Esophagus (tissue), 2 donors: ENCODE data around the gene SH2D3C. TPM values are rescaled to one million over a fixed set of nuclear protein-coding genes. Genes with fewer than 3 reads are reported as not detected.
A peak's percentile ranks its signal among the peaks of the same experiment; 100 is the strongest.

Experiments used
- H3K27ac ChIP-seq, 2 donors: one replicate each; pipeline ENCODE4 v1.5.1; 2013; ENCODE audit warnings: low read depth in 2 of 2, mild to moderate bottlenecking in 2 of 2, inconsistent platforms in 1 of 2, low read length in 1 of 2, moderate library complexity in 1 of 2
- H3K27me3 ChIP-seq, 2 donors: one replicate each; pipeline ENCODE4 v1.6.1; 2013; ENCODE audit warnings: low read length in 2 of 2, control low read depth in 1 of 2, mild to moderate bottlenecking in 1 of 2; ENCODE audit not compliant: insufficient read depth in 2 of 2, control insufficient read depth in 1 of 2
- H3K36me3 ChIP-seq, 2 donors: one replicate each; pipeline ENCODE4 v1.6.1; 2013; ENCODE audit warnings: low read length in 1 of 2; ENCODE audit not compliant: control insufficient read depth in 2 of 2, insufficient read depth in 2 of 2
- H3K4me1 ChIP-seq, 2 donors: one replicate each; pipeline ENCODE4 v1.6.1; 2013; ENCODE audit warnings: low read length in 1 of 2; ENCODE audit not compliant: control insufficient read depth in 2 of 2, insufficient read depth in 2 of 2
- H3K4me3 ChIP-seq, 2 donors: one replicate each; pipeline ENCODE4 v1.5.1; 2013; ENCODE audit warnings: low read length in 2 of 2, mild to moderate bottlenecking in 2 of 2, low read depth in 1 of 2, moderate library complexity in 1 of 2
- H3K9me3 ChIP-seq, 2 donors: one replicate each; pipeline ENCODE4 v1.6.1; 2013; ENCODE audit warnings: mild to moderate bottlenecking in 2 of 2, low read depth in 1 of 2, low read length in 1 of 2, moderate library complexity in 1 of 2; ENCODE audit not compliant: control insufficient read depth in 2 of 2, insufficient read depth in 1 of 2
- WGBS, 2 donors: extraction: QIAGEN DNeasy Blood & Tissue Kit; methylation state at CpG; one replicate each; pipeline ENCODE4 v1.1.7; 2013; 5-methylcytosine and 5-hydroxymethylcytosine counted together
- polyA plus RNA-seq, 2 donors: library from polyadenylated mRNA; stranded (reverse); fragments of 200-250 nt; gene quantifications; one replicate each; pipeline ENCODE4 v1.2.3, GENCODE V29; 2013
- donor health status: healthy with polysubstance abuse.
- donor health status: Bipolar disorder and iron deficiency.

SH2D3C gene
- polyA plus RNA-seq, 2 donors, result 2.8 to 3.2 TPM

DNA sequence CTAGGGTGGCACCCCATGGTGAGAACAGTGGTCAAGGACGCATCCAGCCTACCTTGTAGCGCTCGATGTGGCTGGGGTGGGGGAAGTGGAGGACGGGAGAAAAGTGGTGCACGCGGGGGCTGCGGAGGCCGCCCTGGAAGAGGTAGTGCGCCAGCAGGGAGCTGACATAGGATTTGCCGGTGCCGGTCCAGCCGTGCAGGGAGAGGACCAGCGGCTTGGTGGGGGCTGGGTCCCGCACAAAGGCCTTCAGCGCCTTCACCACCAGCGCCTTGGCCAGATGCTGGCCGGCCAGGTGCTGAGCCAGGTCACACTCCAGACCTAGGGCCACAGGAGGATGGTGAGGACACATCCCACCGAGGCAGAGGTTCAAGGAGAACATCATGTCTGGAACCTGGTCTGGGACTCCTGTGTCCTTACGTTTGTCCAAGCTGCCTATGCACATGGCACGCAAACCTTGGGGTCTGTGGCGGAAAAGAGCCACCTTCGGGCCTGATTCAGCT lies 44.2 kb downstream of the SH2D3C start:
- Histone ChIP-seq H3K9me3 (no peaks in the 10 kb centered on the region), H3K27me3 (no peaks in the 10 kb centered on the region), H3K4me3 (peak overlapping the region; percentile 65 to 67), H3K4me1 (peaks cover 5 to 6% of the 10 kb centered on the region in 2 donors), H3K27ac (peak overlapping the region; percentile 94 to 98), H3K36me3 (peaks cover 3 to 11% of the 10 kb centered on the region in 2 donors)
- 46 to 51% methylated on average over 22 of the region's 22 CpGs for WGBS, 2 donors

DNA sequence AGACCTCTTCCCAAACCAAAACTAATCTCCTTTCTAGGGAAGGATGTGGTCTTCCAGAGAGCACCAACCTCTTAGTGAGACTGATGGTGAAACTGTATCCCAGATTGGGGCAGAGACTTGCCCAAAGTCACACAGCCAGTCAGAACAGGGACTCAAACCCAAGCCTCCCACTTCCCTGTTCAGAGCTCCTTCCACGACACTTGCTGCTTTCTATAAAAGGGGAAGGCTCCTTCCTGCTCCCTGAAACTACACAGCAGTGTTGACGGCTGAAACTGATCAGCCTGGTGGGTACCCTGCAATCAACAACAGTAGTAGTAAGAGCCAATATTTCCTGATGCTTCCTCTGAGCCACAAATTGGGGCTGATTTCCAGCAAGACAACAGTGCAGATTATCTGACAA lies 44.9 kb downstream of the SH2D3C start:
- no peak overlapping the region for H3K27ac ChIP-seq
- no peaks in the 10 kb centered on the region for H3K27me3 ChIP-seq
- H3K4me3 ChIP-seq, result no peak overlapping the region
- H3K4me1 ChIP-seq, result peaks cover 5 to 6% of the 10 kb centered on the region in 2 donors
- 76 to 84% methylated on average over 2 of the region's 2 CpGs for WGBS, 2 donors
- H3K36me3 ChIP-seq, result peaks cover 3 to 11% of the 10 kb centered on the region in 2 donors
- H3K9me3 ChIP-seq, result no peaks in the 10 kb centered on the region

DNA sequence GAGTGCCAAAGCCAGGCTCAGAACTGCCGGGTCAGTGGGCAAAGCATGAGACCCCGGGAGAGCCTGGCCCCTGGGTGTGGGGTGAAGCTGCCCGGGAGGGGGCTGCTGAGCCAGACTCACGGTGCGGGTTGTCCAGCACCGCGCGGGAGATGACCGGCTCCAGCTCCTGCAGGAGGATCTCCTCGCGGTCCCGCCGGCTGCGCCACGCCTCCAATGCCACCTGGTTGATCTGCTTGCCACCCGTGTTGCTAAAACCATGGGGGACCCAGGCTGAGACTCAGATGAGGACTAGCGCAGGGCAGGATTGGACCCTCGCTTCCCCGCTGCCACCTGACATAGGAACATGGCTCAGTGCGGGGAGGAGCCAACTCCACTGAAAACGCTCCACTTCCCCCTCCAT lies 46.0 kb downstream of the SH2D3C start:
- WGBS, 2 donors, result 95 to 97% methylated on average over 21 of the region's 21 CpGs
- Histone ChIP-seq H3K4me1 (peaks cover 5 to 6% of the 10 kb centered on the region in 2 donors), H3K4me3 (no peak overlapping the region), H3K9me3 (no peaks in the 10 kb centered on the region), H3K27me3 (no peaks in the 10 kb centered on the region), H3K27ac (no peak overlapping the region), H3K36me3 (peaks cover 3 to 11% of the 10 kb centered on the region in 2 donors)

DNA sequence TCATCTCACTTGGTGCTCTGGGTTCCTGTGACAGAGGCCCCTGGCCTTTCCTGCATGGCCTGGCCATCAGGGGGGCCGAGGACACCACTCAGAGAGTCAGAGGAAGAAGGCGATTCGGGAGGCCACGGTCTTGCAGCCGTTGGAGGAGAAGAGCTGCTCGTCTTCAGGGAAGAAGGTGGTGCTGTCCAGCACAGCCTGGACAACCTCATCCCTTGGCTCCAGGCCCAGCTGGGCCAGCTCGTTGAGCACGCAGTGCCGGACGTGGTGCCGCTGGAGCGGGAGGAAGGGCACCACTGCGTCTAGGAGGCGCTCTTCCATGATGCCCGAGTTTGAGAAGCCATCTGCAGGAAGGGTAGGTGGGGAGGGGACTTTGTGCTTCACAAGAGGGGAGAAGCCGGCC lies 46.5 kb downstream of the SH2D3C start:
- Histone ChIP-seq H3K9me3 (no peaks in the 10 kb centered on the region), H3K27me3 (no peaks in the 10 kb centered on the region), H3K4me1 (peaks cover 5 to 6% of the 10 kb centered on the region in 2 donors), H3K4me3 (no peak overlapping the region), H3K36me3 (peaks cover 3 to 11% of the 10 kb centered on the region in 2 donors), H3K27ac (no peak overlapping the region)
- 80 to 82% methylated on average over 16 of the region's 16 CpGs for WGBS, 2 donors

DNA sequence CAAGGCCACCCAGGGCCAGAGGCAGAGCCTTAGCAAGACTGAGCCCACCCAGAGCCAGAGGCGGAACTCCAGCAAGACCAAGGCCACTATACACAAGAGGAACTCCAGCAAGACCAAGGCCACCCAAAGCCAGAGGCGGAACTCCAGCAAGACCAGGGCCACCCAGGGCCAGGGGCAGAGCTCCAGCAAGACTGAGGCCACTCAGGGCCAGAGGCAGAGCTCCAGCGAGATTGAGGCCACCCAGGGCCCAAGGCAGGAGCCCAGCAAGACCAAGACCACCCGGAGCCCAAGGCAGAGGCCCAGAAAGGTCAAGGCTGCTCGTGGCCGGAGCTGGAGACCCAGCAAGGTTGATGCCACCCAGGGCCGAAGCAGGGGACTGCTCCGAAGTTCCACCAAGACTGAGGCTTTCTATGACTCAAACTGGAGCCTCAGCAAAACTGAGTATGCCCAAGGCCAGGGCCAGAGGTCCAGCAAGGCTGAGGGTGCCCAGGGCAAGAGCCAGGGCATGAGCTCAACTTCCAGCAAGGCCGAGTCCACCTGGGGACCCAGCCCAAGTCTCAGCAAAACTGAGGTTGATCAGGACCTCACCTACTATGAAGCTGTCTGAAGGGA lies 47.6 kb downstream of the SH2D3C start:
- Histone ChIP-seq H3K4me3 (no peak overlapping the region), H3K4me1 (peaks cover 5 to 6% of the 10 kb centered on the region in 2 donors), H3K27me3 (no peaks in the 10 kb centered on the region), H3K9me3 (no peaks in the 10 kb centered on the region), H3K27ac (no peak overlapping the region), H3K36me3 (peaks cover 3 to 11% of the 10 kb centered on the region in 2 donors)
- WGBS, 2 donors, result 88 to 89% methylated on average over 9 of the region's 9 CpGs

DNA sequence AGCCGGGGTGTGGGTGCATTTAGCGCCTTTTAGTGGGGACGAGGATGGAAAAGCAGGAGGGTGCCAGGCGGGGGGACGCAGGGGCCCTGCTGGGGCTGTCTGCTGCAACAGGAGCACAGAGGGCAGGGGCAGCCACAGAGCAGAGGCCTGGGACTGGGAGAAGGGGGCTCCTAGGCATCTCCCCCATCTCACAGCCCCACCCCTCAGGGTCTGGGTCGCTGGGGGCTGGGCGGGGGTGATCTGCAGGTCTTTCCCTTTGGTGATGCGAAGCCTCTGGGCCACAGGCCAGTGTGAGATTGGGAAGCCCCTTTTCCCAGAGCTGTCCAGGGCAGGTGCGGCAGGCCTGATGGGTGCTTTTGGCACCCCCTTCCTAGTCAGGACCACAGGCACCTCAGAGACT lies 48.2 kb downstream of the SH2D3C start:
- Histone ChIP-seq H3K27ac (no peak overlapping the region), H3K36me3 (peaks cover 3 to 11% of the 10 kb centered on the region in 2 donors), H3K27me3 (no peaks in the 10 kb centered on the region), H3K4me3 (no peak overlapping the region), H3K9me3 (no peaks in the 10 kb centered on the region), H3K4me1 (peaks cover 5 to 6% of the 10 kb centered on the region in 2 donors)
- WGBS, 2 donors, result 85 to 87% methylated on average over 9 of the region's 9 CpGs

DNA sequence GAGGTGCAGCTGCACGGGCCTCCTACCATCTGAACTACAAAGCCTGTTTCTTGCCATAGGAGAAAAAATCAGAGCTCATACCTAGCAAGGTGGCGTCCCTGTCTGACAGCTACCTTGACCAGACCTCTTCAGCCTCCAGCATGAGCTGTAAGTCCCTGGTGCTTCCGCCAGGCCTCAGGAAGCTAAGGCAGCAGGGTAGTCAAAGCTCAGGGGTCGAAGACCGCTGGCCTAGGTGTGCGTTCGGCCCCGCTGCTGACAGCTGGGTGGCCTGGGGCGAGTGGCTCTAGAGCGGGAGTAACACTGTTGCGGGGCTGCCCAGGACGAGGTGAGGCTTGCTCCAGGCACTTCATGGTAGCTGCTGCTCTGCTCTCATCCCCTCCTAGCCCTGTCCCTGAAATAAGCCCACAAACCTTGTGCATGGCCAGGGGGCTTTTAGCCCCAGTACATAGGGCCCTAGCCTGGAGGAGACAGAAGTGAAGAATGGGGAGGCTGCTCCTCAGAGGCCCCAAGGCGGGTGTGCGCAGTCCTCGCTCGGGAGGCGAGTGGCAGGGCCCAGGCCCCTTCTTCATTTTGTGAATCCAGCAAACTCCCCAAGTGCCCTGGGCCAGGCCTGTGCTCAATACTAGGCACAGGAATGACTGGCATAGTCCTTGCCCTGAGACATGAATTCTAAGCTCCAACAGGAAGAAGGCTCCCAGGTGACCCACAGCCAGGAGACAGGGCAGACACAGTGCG lies 48.8 kb downstream of the SH2D3C start:
- Histone ChIP-seq H3K36me3 (peaks cover 3 to 11% of the 10 kb centered on the region in 2 donors), H3K27ac (no peak overlapping the region), H3K9me3 (no peaks in the 10 kb centered on the region), H3K4me3 (no peak overlapping the region), H3K4me1 (peaks cover 5 to 7% of the 10 kb centered on the region in 2 donors), H3K27me3 (no peaks in the 10 kb centered on the region)
- 85 to 88% methylated on average over 18 of the region's 18 CpGs for WGBS, 2 donors

DNA sequence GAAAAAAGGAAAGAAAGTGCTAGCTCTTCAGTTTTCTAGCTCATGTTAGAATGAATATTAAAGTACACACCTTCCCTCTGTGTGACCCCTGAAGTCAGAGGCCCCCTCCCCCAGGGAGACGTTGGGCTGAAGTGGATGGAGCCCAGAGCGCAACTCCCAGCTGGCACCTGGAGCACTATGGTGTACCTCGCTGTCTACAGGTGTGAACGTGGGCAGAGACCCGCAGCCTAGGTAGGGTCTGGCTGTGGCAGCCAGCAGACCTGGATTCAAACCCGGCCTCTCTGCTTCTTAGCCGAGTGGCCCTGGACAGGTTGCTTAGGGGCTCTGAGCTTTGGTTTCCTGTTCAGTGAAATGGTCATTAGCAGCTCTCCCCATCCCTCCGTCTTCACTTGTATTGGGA lies 49.7 kb downstream of the SH2D3C start:
- Histone ChIP-seq H3K27me3 (no peaks in the 10 kb centered on the region), H3K36me3 (peaks cover 3 to 11% of the 10 kb centered on the region in 2 donors), H3K4me1 (peaks cover 2% of the 10 kb centered on the region in 2 donors), H3K9me3 (no peaks in the 10 kb centered on the region), H3K4me3 (no peak overlapping the region), H3K27ac (no peak overlapping the region)
- 90 to 91% methylated on average over 8 of the region's 8 CpGs for WGBS, 2 donors

DNA sequence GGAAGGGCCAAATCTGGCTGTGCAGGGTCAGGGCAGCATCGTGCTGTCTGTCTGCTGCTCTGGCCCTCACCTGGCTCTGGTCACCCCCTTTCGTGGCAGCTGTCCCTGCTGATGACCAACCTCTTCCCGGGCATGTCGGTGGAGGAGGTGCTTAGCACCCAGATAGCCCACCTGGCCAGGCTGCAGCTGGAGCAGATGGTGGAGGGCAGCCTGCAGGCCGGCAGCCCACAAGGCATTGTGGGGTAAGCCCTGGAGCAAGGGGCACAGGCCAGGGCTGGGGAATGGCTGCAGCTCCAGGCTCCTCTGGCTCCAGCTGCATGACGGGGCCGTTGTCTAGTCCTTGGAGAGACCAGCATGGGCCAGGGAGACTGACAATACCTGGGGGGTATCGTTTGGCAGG lies 51.6 kb downstream of the SH2D3C start:
- Histone ChIP-seq H3K9me3 (no peaks in the 10 kb centered on the region), H3K4me3 (no peak overlapping the region), H3K36me3 (peaks cover 3 to 9% of the 10 kb centered on the region in 2 donors), H3K27me3 (no peaks in the 10 kb centered on the region), H3K4me1 (peaks cover 3 to 11% of the 10 kb centered on the region in 2 donors), H3K27ac (no peak overlapping the region)
- 79% methylated on average over 8 of the region's 8 CpGs for WGBS, 2 donors
